ENCODE results near the gene PTPRK. TPM values are rescaled to one million over a fixed set of nuclear protein-coding genes. Genes with fewer than 3 reads are reported as not detected.
A peak's percentile ranks its signal among the peaks of the same experiment; 100 is the strongest.

The PTPRK gene
- total and polyA plus RNA-seq, 2 of the 13 experiments (the other 11 are each of a cell fraction or from before 2014, with no cell fraction given) = 43.6 to 98.3 TPM

- TF ChIP-seq TCF12 (IDR thresholded peaks at IDR 0.05) (no peak), TCF12 (CRISPR knock-in tag; IDR thresholded peaks at IDR 0.05) (no peak), ZNF569 (CRISPR knock-in tag; IDR thresholded peaks at IDR 0.05; ENCODE audit: borderline replicate concordance) (no peak), KLF6 (CRISPR knock-in tag; IDR thresholded peaks at IDR 0.05) (no peak), BRF2 (CRISPR knock-in tag; IDR thresholded peaks at IDR 0.05) (no peak), AGO1 (IDR thresholded peaks at IDR 0.05; ENCODE audit: low read depth, low read length, poor library complexity, severe bottlenecking) (peak; percentile 11), ZBTB2 (CRISPR knock-in tag; IDR thresholded peaks at IDR 0.05; ENCODE audit: low read depth) (no peak), ATRX (CRISPR knock-in tag; IDR thresholded peaks at IDR 0.05; ENCODE audit: borderline replicate concordance) (no peak), ISX (CRISPR knock-in tag; conservative IDR thresholded peaks at IDR 0.05) (no peak), ZBTB42 (CRISPR knock-in tag; IDR thresholded peaks at IDR 0.05) (no peak; the same call in 1 of the 2 replicates), ZNF781 (CRISPR knock-in tag; IDR thresholded peaks at IDR 0.05; ENCODE audit: borderline replicate concordance, not compliant biosample characterization) (no peak), SNRNP70 (IDR thresholded peaks at IDR 0.05; ENCODE audit: low read depth, low read length) (no peak), HES4 (CRISPR knock-in tag; IDR thresholded peaks at IDR 0.05; ENCODE audit: borderline replicate concordance) (0 out of 2 replicates have a peak, but pooled peaks have one; percentile 8), SP140L (CRISPR knock-in tag; IDR thresholded peaks at IDR 0.05; ENCODE audit: borderline replicate concordance) (no peak), HHEX (CRISPR knock-in tag; IDR thresholded peaks at IDR 0.05) (no peak), ZNF564 (CRISPR knock-in tag; IDR thresholded peaks at IDR 0.05) (no peak), E2F2 (CRISPR knock-in tag; IDR thresholded peaks at IDR 0.05; ENCODE audit: borderline replicate concordance) (no peak), TRIM22 (IDR thresholded peaks at IDR 0.05) (no peak), SOX6 (IDR thresholded peaks at IDR 0.05) (no peak), SOX6 (CRISPR knock-in tag; IDR thresholded peaks at IDR 0.05) (peak; percentile 74), YEATS4 (CRISPR knock-in tag; IDR thresholded peaks at IDR 0.05; ENCODE audit: borderline replicate concordance) (no peak), ZNF703 (CRISPR knock-in tag; IDR thresholded peaks at IDR 0.05; ENCODE audit: borderline replicate concordance) (peak; percentile 69; the same call in 1 of the 2 replicates), ERF (CRISPR knock-in tag; IDR thresholded peaks at IDR 0.05) (no peak), SMAD1 (CRISPR knock-in tag; IDR thresholded peaks at IDR 0.05; ENCODE audit: borderline replicate concordance, low read depth) (no peak), HDAC2 (CRISPR knock-in tag; IDR thresholded peaks at IDR 0.05) (peak; percentile 15; the same call in 1 of the 2 replicates), MXD3 (CRISPR knock-in tag; IDR thresholded peaks at IDR 0.05) (no peak)
Observed at GRCh38 chr6:128519931-128520435, 416 bp downstream of the PTPRK start (continued).

All from HepG2 (cell line).